Astrocyte (in vitro differentiated cells and primary cell): ENCODE measurements around the gene RAVER2. TPM values are rescaled to one million over a fixed set of nuclear protein-coding genes. Genes with fewer than 3 reads are reported as not detected.

Source experiments
- DNase-seq: peaks from one replicate; pipeline ENCODE4 v3.0.0-alpha.2; 2010; ENCODE audit warnings: low read depth
- FAIRE-seq: peaks from 2 replicates; lab custom pipeline; 2011; peaks lifted over from hg19 to GRCh38; lab: Jason Lieb, UNC
- H2AFZ ChIP-seq: 2 replicates; pipeline ENCODE4 v1.6.0; 2012; ENCODE audit warnings: low read depth, low read length, inconsistent platforms
- H3K27ac ChIP-seq: 2 replicates; pipeline ENCODE4 v1.5.1; 2011; ENCODE audit warnings: low read depth, low read length, inconsistent platforms
- H3K27me3 ChIP-seq: 2 replicates; pipeline ENCODE4 v1.6.0; 2011; ENCODE audit warnings: low read length, inconsistent platforms; ENCODE audit not compliant: insufficient read depth
- H3K36me3 ChIP-seq: 2 replicates; pipeline ENCODE4 v1.5.1; 2011; ENCODE audit warnings: low read length, inconsistent platforms; ENCODE audit not compliant: insufficient read depth
- H3K4me1 ChIP-seq: 2 replicates; pipeline ENCODE4 v1.5.1; 2011; ENCODE audit warnings: low read length, inconsistent platforms; ENCODE audit not compliant: insufficient read depth
- H3K4me2 ChIP-seq: 2 replicates; pipeline ENCODE4 v1.6.0; 2012; ENCODE audit warnings: low read length, inconsistent platforms
- H3K4me3 ChIP-seq: 2 replicates; pipeline ENCODE4 v1.5.1; 2011; ENCODE audit warnings: low read depth, mild to moderate bottlenecking, low read length, inconsistent platforms; ENCODE audit not compliant: insufficient read depth
- H3K79me2 ChIP-seq: 2 replicates; pipeline ENCODE4 v1.6.0; 2012; ENCODE audit warnings: mild to moderate bottlenecking, low read length, inconsistent platforms; ENCODE audit not compliant: insufficient read depth
- H3K9ac ChIP-seq: 2 replicates; pipeline ENCODE4 v1.6.0; 2012; ENCODE audit warnings: mild to moderate bottlenecking, low read length, inconsistent platforms
- H3K9me3 ChIP-seq: 2 replicates; pipeline ENCODE4 v1.5.1; 2012; ENCODE audit warnings: low read depth, mild to moderate bottlenecking, low read length, inconsistent platforms; ENCODE audit not compliant: insufficient read depth
- H4K20me1 ChIP-seq: 2 replicates; pipeline ENCODE4 v1.6.0; 2012; ENCODE audit warnings: low read length, inconsistent platforms; ENCODE audit not compliant: insufficient read depth
- H3K27ac Mint-ChIP-seq: one replicate; pipeline ENCODE4 v1.8.0; 2021; ENCODE audit warnings: mild to moderate bottlenecking, mixed read lengths; ENCODE audit not compliant: unreplicated experiment
- H3K27me3 Mint-ChIP-seq: one replicate; pipeline ENCODE4 v1.8.0; 2021; ENCODE audit warnings: low read depth, mixed read lengths; ENCODE audit not compliant: unreplicated experiment
- H3K36me3 Mint-ChIP-seq: one replicate; pipeline ENCODE4 v1.8.0; 2021; ENCODE audit warnings: low read depth, mixed read lengths; ENCODE audit not compliant: unreplicated experiment
- H3K4me1 Mint-ChIP-seq: one replicate; pipeline ENCODE4 v1.8.0; 2021; ENCODE audit warnings: low read depth, mixed read lengths; ENCODE audit not compliant: unreplicated experiment
- H3K4me3 Mint-ChIP-seq: one replicate; pipeline ENCODE4 v1.8.0; 2021; ENCODE audit warnings: mild to moderate bottlenecking, moderate library complexity, mixed read lengths; ENCODE audit not compliant: unreplicated experiment
- H3K9me3 Mint-ChIP-seq: one replicate; pipeline ENCODE4 v1.8.0; 2021; ENCODE audit warnings: mild to moderate bottlenecking, mixed read lengths; ENCODE audit not compliant: unreplicated experiment
- CTCF ChIP-seq: IDR thresholded peaks from 2 replicates; pipeline ENCODE4 v1.5.1; 2011; ENCODE audit warnings: low read depth, mild to moderate bottlenecking, inconsistent platforms, low read length, moderate library complexity; ENCODE audit not compliant: insufficient read depth
- EZH2 ChIP-seq: IDR thresholded peaks from 2 replicates; pipeline ENCODE4 v1.6.1; 2012; ENCODE audit warnings: mild to moderate bottlenecking, low read length, inconsistent platforms; ENCODE audit not compliant: insufficient read depth
- total RNA-seq: library from RNA; stranded (reverse); gene quantifications from 2 replicates; pipeline ENCODE4 v1.2.1, GENCODE V29; 2021

RAVER2 gene
- total RNA-seq, 1 donor from 2014 or later = 7.1 TPM

GRCh38 chr1:64880449-64880848 lies 135.6 kb downstream of the RAVER2 start:
- H3K9me3 Mint-ChIP-seq = no peaks in the 10 kb centered on the region
- no peak overlapping the region for H3K27ac Mint-ChIP-seq
- no peaks in the 10 kb centered on the region for H3K79me2 ChIP-seq
- H3K36me3 ChIP-seq = peaks cover 7% of the 10 kb centered on the region
- TF ChIP-seq CTCF = no peak
- H4K20me1 ChIP-seq = peaks cover 9% of the 10 kb centered on the region
- H3K36me3 Mint-ChIP-seq = peaks cover 1% of the 10 kb centered on the region
- DNase-seq = no peak
- no peak overlapping the region for H3K9ac ChIP-seq
- H3K4me3 Mint-ChIP-seq = no peak overlapping the region
- H3K4me1 ChIP-seq = peaks cover 21% of the 10 kb centered on the region
- H3K4me2 ChIP-seq = no peak overlapping the region
- no peaks in the 10 kb centered on the region for H3K27me3 Mint-ChIP-seq
- H2AFZ ChIP-seq = no peak overlapping the region
- H3K27me3 ChIP-seq = no peaks in the 10 kb centered on the region
- H3K27ac ChIP-seq = no peak overlapping the region
- peaks cover 8% of the 10 kb centered on the region for H3K4me1 Mint-ChIP-seq
- no peaks in the 10 kb centered on the region for H3K9me3 ChIP-seq
- no peak overlapping the region for H3K4me3 ChIP-seq
- no peak for FAIRE-seq

- Mint-ChIP-seq H3K27ac (no peak overlapping the region), H3K9me3 (no peaks in the 10 kb centered on the region), H3K36me3 (peaks cover 1% of the 10 kb centered on the region), H3K4me3 (no peak overlapping the region), H3K27me3 (no peaks in the 10 kb centered on the region), H3K4me1 (peaks cover 8% of the 10 kb centered on the region)
- Histone ChIP-seq H2AFZ (no peak overlapping the region), H3K4me1 (peaks cover 21% of the 10 kb centered on the region), H3K9ac (peak overlapping the region; percentile 42), H4K20me1 (peaks cover 9% of the 10 kb centered on the region), H3K4me3 (no peak overlapping the region), H3K9me3 (no peaks in the 10 kb centered on the region), H3K4me2 (peak overlapping the region; percentile 4), H3K36me3 (peaks cover 7% of the 10 kb centered on the region), H3K79me2 (peaks cover 4% of the 10 kb centered on the region), H3K27ac (peak overlapping the region; percentile 25), H3K27me3 (no peaks in the 10 kb centered on the region)
- DNase-seq = peak; percentile 44
- no peak for FAIRE-seq
- TF ChIP-seq CTCF (no peak), EZH2 (no peak)
Measured at GRCh38 chr1:64881281-64881680, 136.4 kb downstream of the RAVER2 start.

Other genes with a start within 250 kb of the RAVER2 start
- 80.7 and 87.0 TPM in 2 replicates for gene JAK1, start 221.5 kb downstream of the RAVER2 start, total RNA-seq